Measurements from ENCODE around the gene N4BP3. TPM values are rescaled to one million over a fixed set of nuclear protein-coding genes. Genes with fewer than 3 reads are reported as not detected.

Gene N4BP3
- total and polyA plus RNA-seq, 2 experiments from 2014 or later: 9.8 to 58.2 TPM

DNA sequence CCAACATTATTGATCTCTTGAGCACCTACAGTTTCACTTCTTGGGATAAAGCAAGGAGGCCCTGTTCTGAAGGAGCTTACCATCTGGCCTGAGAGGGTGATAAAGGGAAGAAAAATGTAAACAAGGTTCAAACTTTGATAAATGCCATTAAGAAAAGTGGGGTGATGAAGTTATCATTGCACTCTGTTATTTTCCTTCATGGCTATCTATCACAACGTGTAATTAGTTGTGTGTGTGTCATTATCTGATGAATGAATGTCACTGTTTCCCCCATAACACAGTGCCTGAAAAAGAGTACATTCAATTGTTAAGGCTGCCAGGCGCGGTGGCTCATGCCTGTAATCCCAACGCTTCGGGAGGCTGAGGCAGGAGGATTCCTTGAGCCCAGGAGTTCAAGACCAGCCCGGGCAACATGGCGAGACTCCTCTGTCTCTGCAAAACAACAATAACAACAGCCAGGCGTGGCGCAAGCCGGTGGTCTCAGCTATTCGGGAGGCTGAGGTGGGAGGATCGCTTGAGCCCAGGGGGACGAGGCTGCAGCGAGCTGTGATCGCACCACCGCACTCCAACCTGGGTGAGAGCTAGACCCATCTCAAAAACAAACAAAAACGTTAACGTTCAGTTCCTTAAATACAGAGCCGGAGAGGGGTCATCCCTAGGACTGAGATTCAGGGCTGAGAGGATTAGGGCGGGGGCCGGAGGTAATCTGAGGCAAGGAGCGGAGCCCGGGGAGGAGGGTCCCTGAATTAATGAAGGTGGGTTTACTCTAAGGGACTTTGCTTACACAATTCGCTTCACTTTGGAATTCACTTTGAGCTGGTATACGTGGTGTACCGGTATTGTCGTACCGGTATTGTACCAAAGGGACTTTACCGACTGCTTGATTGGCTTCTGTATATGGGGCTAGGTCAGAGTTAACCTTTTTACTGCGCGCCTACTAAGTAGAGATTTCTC is 39.4 kb downstream of the N4BP3 start:
- Histone ChIP-seq H3K36me3 (ENCODE audit: insufficient read depth) (peaks cover 20% of the 10 kb centered on the region), H3K27ac (ENCODE audit: low read depth) (0 out of 2 replicates have a peak overlapping the region, but pooled peaks have one; percentile 27), H3K27me3 (ENCODE audit: insufficient read depth) (no peaks in the 10 kb centered on the region), H3F3A (replicated peaks; ENCODE audit: low read depth) (peaks cover 51% of the 10 kb centered on the region), H3K4me3 (peak overlapping the region; percentile 72), H2AFZ (no peak overlapping the region), H3K4me1 (ENCODE audit: insufficient read depth) (peaks cover 5% of the 10 kb centered on the region; the same call in 1 of the 2 replicates), H3K79me2 (replicated peaks; ENCODE audit: insufficient read depth) (peaks cover 13% of the 10 kb centered on the region), H3K4me2 (peak overlapping the region; percentile 90), H3K9me2 (ENCODE audit: insufficient read depth) (no peaks in the 10 kb centered on the region), H4K20me1 (replicated peaks; ENCODE audit: insufficient read depth) (peaks cover 22% of the 10 kb centered on the region)
- Mint-ChIP-seq H3K27ac (peak overlapping the region; percentile 96), H3K9me3 (no peaks in the 10 kb centered on the region; the same call in 2 of the 3 replicates), H3K4me3 (peak overlapping the region; percentile 97), H3K36me3 (ENCODE audit: low read depth) (peaks cover 54% of the 10 kb centered on the region), H3K27me3 (ENCODE audit: insufficient read depth, low read depth, poor library complexity) (peaks cover 16% of the 10 kb centered on the region), H3K4me1 (peaks cover 27% of the 10 kb centered on the region)
- ATAC-seq (no peak), DNase-seq (ENCODE audit: low spot score) (no peak)
- no peak for TF ChIP-seq NANOG (IDR thresholded peaks at IDR 0.05; ENCODE audit: borderline replicate concordance)
- TF ChIP-seq EZH2 (IDR thresholded peaks at IDR 0.05; ENCODE audit: low read depth, unreplicated experiment): no peak
- TF ChIP-seq EZH2phosphoT487 (IDR thresholded peaks at IDR 0.05; ENCODE audit: unreplicated experiment): no peak
- no peak for TF ChIP-seq JUNB (IDR thresholded peaks at IDR 0.05; ENCODE audit: unreplicated experiment)
- TF ChIP-seq CREB1 (CRISPR knock-in tag; IDR thresholded peaks at IDR 0.05; ENCODE audit: low read depth): no peak
- no peak for TF ChIP-seq POLR2AphosphoS5 (IDR thresholded peaks at IDR 0.05; ENCODE audit: low read depth)

GRCh38 chr5:178153530-178154340 is 40.4 kb downstream of the N4BP3 start, which contains the start of gene NHP2:
Gene NHP2, minus strand, starts transcription at chr5:178153885. Its CDS starts 68 bp downstream, at chr5:178153817.
- Histone ChIP-seq H3K4me2 (peak within 1 kb of the TSS; percentile 90), H3K36me3 (ENCODE audit: insufficient read depth) (peaks cover 12% of the 10 kb centered on the region), H3K9me2 (ENCODE audit: insufficient read depth) (no peaks in the 10 kb centered on the region), H3K4me1 (ENCODE audit: insufficient read depth) (peaks cover 5% of the 10 kb centered on the region; the same call in 1 of the 2 replicates), H3K79me2 (replicated peaks; ENCODE audit: insufficient read depth) (peaks cover 13% of the 10 kb centered on the region), H3K4me3 (peak within 1 kb of the TSS; percentile 72), H3K27me3 (ENCODE audit: insufficient read depth) (no peaks in the 10 kb centered on the region), H4K20me1 (replicated peaks; ENCODE audit: insufficient read depth) (peaks cover 17% of the 10 kb centered on the region), H3F3A (replicated peaks; ENCODE audit: low read depth) (peaks cover 42% of the 10 kb centered on the region), H2AFZ (0 out of 2 replicates have a peak within 1 kb of the TSS, but pooled peaks have one; percentile 19), H3K27ac (ENCODE audit: low read depth) (0 out of 2 replicates have a peak within 1 kb of the TSS, but pooled peaks have one; percentile 27)
- Mint-ChIP-seq H3K27me3 (ENCODE audit: insufficient read depth, low read depth, poor library complexity) (peaks cover 14% of the 10 kb centered on the region), H3K36me3 (ENCODE audit: low read depth) (peaks cover 44% of the 10 kb centered on the region), H3K9me3 (no peaks in the 10 kb centered on the region; the same call in 2 of the 3 replicates), H3K4me1 (peaks cover 27% of the 10 kb centered on the region), H3K4me3 (peak within 1 kb of the TSS; percentile 97), H3K27ac (peak within 1 kb of the TSS; percentile 96)
- DNase-seq (ENCODE audit: low spot score): peak; percentile 100
- peak; percentile 90 for ATAC-seq
- TF ChIP-seq POLR2AphosphoS5 (IDR thresholded peaks at IDR 0.05; ENCODE audit: low read depth) (peak; percentile 76), STAT1 (IDR thresholded peaks at IDR 0.05; ENCODE audit: unreplicated experiment) (no peak), ZNF462 (CRISPR knock-in tag; IDR thresholded peaks at IDR 0.05) (no peak)
- TF ChIP-seq, protein P1, sequence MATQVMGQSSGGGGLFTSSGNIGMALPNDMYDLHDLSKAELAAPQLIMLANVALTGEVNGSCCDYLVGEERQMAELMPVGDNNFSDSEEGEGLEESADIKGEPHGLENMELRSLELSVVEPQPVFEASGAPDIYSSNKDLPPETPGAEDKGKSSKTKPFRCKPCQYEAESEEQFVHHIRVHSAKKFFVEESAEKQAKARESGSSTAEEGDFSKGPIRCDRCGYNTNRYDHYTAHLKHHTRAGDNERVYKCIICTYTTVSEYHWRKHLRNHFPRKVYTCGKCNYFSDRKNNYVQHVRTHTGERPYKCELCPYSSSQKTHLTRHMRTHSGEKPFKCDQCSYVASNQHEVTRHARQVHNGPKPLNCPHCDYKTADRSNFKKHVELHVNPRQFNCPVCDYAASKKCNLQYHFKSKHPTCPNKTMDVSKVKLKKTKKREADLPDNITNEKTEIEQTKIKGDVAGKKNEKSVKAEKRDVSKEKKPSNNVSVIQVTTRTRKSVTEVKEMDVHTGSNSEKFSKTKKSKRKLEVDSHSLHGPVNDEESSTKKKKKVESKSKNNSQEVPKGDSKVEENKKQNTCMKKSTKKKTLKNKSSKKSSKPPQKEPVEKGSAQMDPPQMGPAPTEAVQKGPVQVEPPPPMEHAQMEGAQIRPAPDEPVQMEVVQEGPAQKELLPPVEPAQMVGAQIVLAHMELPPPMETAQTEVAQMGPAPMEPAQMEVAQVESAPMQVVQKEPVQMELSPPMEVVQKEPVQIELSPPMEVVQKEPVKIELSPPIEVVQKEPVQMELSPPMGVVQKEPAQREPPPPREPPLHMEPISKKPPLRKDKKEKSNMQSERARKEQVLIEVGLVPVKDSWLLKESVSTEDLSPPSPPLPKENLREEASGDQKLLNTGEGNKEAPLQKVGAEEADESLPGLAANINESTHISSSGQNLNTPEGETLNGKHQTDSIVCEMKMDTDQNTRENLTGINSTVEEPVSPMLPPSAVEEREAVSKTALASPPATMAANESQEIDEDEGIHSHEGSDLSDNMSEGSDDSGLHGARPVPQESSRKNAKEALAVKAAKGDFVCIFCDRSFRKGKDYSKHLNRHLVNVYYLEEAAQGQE (IDR thresholded peaks at IDR 0.05; ENCODE audit: unreplicated experiment): no peak
